ENCODE data around the gene PPARA. TPM values are rescaled to one million over a fixed set of nuclear protein-coding genes. Genes with fewer than 3 reads are reported as not detected.

PPARA gene
- polyA plus RNA-seq, 1 of the 3 experiments (the other 2 are of a cell fraction), result 4.5 TPM

DNA sequence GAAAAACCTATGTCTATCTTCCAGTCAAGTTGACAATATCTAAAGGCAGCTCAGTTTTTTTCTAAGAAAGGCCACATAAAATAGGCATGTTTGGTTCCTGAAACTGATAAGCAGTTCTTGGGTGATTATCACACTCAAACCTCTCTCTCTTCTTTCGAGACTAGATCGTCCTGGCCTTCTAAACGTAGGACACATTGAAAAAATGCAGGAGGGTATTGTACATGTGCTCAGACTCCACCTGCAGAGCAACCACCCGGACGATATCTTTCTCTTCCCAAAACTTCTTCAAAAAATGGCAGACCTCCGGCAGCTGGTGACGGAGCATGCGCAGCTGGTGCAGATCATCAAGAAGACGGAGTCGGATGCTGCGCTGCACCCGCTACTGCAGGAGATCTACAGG lies 84.6 kb downstream of the PPARA start:
- Histone ChIP-seq H3K36me3 (replicated peaks in 1 of 2; ENCODE audit: control insufficient read depth in 1 of 2, insufficient read depth in 2 of 2, low read length in 1 of 2) (peaks cover 0 to 16% of the 10 kb centered on the region in 2 experiments), H3K4me1 (ENCODE audit: control insufficient read depth in 1 of 2, insufficient read depth in 2 of 2, low read depth in 1 of 2, low read length in 1 of 2) (peaks cover 10 to 33% of the 10 kb centered on the region in 2 experiments; a peak in 3 of 4 replicates), H3K9me2 (no peaks in the 10 kb centered on the region), H3K79me2 (ENCODE audit: insufficient read depth) (no peaks in the 10 kb centered on the region), H2AFZ (ENCODE audit: low read depth) (no peak overlapping the region), H3F3A (replicated peaks; ENCODE audit: insufficient read depth) (no peaks in the 10 kb centered on the region), H3K27me3 (ENCODE audit: insufficient read depth) (no peaks in the 10 kb centered on the region), H3K27ac (ENCODE audit: low read depth in 2 of 2, low read length in 1 of 2) (no peak overlapping the region), H3K4me3 (ENCODE audit: low read depth in 2 of 2, low read length in 1 of 2) (no peak overlapping the region), H3K4me2 (no peak overlapping the region), H3K9ac (no peak overlapping the region), H4K20me1 (ENCODE audit: insufficient read depth) (no peaks in the 10 kb centered on the region), H3K9me3 (no peaks in the 10 kb centered on the region)
- 97% methylated on average over 12 of the region's 12 CpGs for WGBS (ENCODE audit: low lambda C conversion rate)
- no peak for DNase-seq
- TF ChIP-seq EP300 (IDR thresholded peaks at IDR 0.05; ENCODE audit: borderline replicate concordance in 1 of 2, low read depth in 1 of 2, low read length in 1 of 2), result no peak
- POLR2A ChIA-PET, result no interaction called here
- CTCF ChIA-PET, result interaction anchor here (0.7 kb wide), 1 partner anchor 16 kb away, joined by 3 read pairs; no protein-coding TSS in a partner anchor

DNA sequence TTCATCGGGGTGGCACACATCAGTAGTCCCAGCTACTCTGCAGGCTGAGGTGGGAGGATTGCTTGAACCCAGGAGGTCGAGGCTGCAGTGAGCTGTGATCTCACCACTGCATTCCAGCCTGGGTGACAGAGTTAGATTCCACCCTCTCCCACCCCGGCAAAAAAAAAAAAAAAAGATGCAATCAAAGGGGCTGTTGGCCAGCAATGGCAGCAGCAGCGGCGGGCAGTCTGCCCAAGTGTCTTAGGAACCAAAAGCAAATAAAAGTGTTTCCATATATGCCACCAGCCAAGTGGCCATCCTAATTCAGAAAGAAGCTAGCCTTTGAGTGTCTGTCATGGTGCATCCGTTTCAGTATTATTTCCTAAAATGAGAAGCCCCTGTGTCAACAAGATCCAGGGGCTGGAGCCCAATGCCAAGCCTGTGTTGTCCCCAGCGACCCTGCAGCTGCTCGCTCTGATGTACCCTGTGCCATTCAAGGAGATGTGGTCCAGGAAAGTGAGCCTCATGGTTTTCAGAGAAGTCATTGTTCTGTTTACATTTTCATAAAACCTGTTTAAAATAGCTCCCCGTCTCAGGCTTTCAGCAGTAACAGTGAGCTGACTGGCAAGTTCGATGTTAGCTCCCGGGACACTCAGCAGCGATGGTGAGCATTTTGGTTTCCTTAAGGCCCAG lies 87.3 kb downstream of the PPARA start:
- Histone ChIP-seq H3K4me3 (ENCODE audit: low read depth in 2 of 2, low read length in 1 of 2) (no peak overlapping the region), H3K4me2 (no peak overlapping the region), H4K20me1 (ENCODE audit: insufficient read depth) (no peaks in the 10 kb centered on the region), H3K9ac (no peak overlapping the region), H3K9me3 (no peaks in the 10 kb centered on the region), H3K27me3 (ENCODE audit: insufficient read depth) (no peaks in the 10 kb centered on the region), H3K27ac (ENCODE audit: low read depth in 2 of 2, low read length in 1 of 2) (peak overlapping the region in 1 of 2 experiments; percentile 85; a peak in 2 of 4 replicates), H2AFZ (ENCODE audit: low read depth) (no peak overlapping the region), H3K4me1 (ENCODE audit: control insufficient read depth in 1 of 2, insufficient read depth in 2 of 2, low read depth in 1 of 2, low read length in 1 of 2) (peaks cover 10 to 52% of the 10 kb centered on the region in 2 experiments; a peak in 3 of 4 replicates), H3K9me2 (no peaks in the 10 kb centered on the region), H3K36me3 (replicated peaks in 1 of 2; ENCODE audit: control insufficient read depth in 1 of 2, insufficient read depth in 2 of 2, low read length in 1 of 2) (peaks cover 0 to 16% of the 10 kb centered on the region in 2 experiments), H3K79me2 (ENCODE audit: insufficient read depth) (no peaks in the 10 kb centered on the region), H3F3A (replicated peaks; ENCODE audit: insufficient read depth) (no peaks in the 10 kb centered on the region)
- CTCF ChIA-PET, result interaction anchor here (0.6 to 1.5 kb wide), 3 partner anchors 10 to 115 kb away, joined by 3 read pairs; no protein-coding TSS in a partner anchor
- POLR2A ChIA-PET, result no interaction called here
- WGBS (ENCODE audit: low lambda C conversion rate), result 92% methylated on average over 12 of the region's 12 CpGs
- TF ChIP-seq POLR2AphosphoS5 (IDR thresholded peaks at IDR 0.05; ENCODE audit: low read depth, low read length), result no peak
- no peak for TF ChIP-seq GABPA (IDR thresholded peaks at IDR 0.05; ENCODE audit: low read depth)
- DNase-seq, result no peak

GRCh38 chr22:46238541-46238940 lies 88.2 kb downstream of the PPARA start:
- no peaks in the 10 kb centered on the region for H3K9me3 ChIP-seq
- H4K20me1 ChIP-seq (ENCODE audit: insufficient read depth), result no peaks in the 10 kb centered on the region
- no peak overlapping the region for H3K4me2 ChIP-seq
- H3K27me3 ChIP-seq (ENCODE audit: insufficient read depth), result no peaks in the 10 kb centered on the region
- CTCF ChIA-PET, result interaction anchor here (1.5 to 3.9 kb wide), 2 partner anchors 11 to 116 kb away, joined by 3 to 15 read pairs; no protein-coding TSS in a partner anchor
- H3K79me2 ChIP-seq (ENCODE audit: insufficient read depth), result no peaks in the 10 kb centered on the region
- no peak overlapping the region for H3K9ac ChIP-seq
- POLR2A ChIA-PET, result no interaction called here
- DNase-seq, result peak; percentile 55
- H2AFZ ChIP-seq (ENCODE audit: low read depth), result no peak overlapping the region
- peaks cover 5 to 54% of the 10 kb centered on the region in 2 experiments; a peak in 3 of 4 replicates for H3K4me1 ChIP-seq (ENCODE audit: control insufficient read depth in 1 of 2, insufficient read depth in 2 of 2, low read depth in 1 of 2, low read length in 1 of 2)
- WGBS (ENCODE audit: low lambda C conversion rate), result 90% methylated on average over 15 of the region's 16 CpGs
- H3K27ac ChIP-seq (ENCODE audit: low read depth in 2 of 2, low read length in 1 of 2), result peak overlapping the region in 1 of 2 experiments; percentile 85; a peak in 2 of 4 replicates
- no peak overlapping the region for H3K4me3 ChIP-seq (ENCODE audit: low read depth in 2 of 2, low read length in 1 of 2)
- peaks cover 0 to 21% of the 10 kb centered on the region in 2 experiments for H3K36me3 ChIP-seq (replicated peaks in 1 of 2; ENCODE audit: control insufficient read depth in 1 of 2, insufficient read depth in 2 of 2, low read length in 1 of 2)
- no peaks in the 10 kb centered on the region for H3K9me2 ChIP-seq
- no peaks in the 10 kb centered on the region for H3F3A ChIP-seq (replicated peaks; ENCODE audit: insufficient read depth)
- TF ChIP-seq MXI1 (IDR thresholded peaks at IDR 0.05; ENCODE audit: low read depth, low read length) (no peak; the same call in 1 of the 2 replicates), ZBTB33 (IDR thresholded peaks at IDR 0.05; ENCODE audit: borderline replicate concordance, low read depth) (no peak), YY1 (IDR thresholded peaks at IDR 0.05; ENCODE audit: low read depth) (no peak), RAD21 (IDR thresholded peaks at IDR 0.05; ENCODE audit: low read length) (no peak), JUND (IDR thresholded peaks at IDR 0.05) (no peak), CTCF (IDR thresholded peaks at IDR 0.05) (no peak), NRF1 (IDR thresholded peaks at IDR 0.05; ENCODE audit: low read depth, low read length) (no peak), ELF1 (IDR thresholded peaks at IDR 0.05) (no peak), NFIC (IDR thresholded peaks at IDR 0.05; ENCODE audit: borderline replicate concordance) (no peak), USF1 (IDR thresholded peaks at IDR 0.05; ENCODE audit: borderline replicate concordance, low read depth) (no peak)
